GM19099 (cell line): ENCODE data around the gene ARID1A.
A peak's percentile ranks its signal among the peaks of the same experiment; 100 is the strongest.

ENCODE experiments used
- POLR2A ChIP-seq: IDR thresholded peaks from 3 replicates; pipeline ENCODE4 v1.6.1; 2011; ENCODE audit warnings: low read depth; ENCODE audit not compliant: insufficient read length; ENCODE audit errors: extremely low read depth

ARID1A gene

GRCh38 chr1:26811708-26812107 lies 115.9 kb downstream of the ARID1A start:
- no peak for TF ChIP-seq POLR2A

GRCh38 chr1:26814377-26814776 lies 118.6 kb downstream of the ARID1A start:
- TF ChIP-seq POLR2A = no peak

GRCh38 chr1:26814893-26815292 lies 119.1 kb downstream of the ARID1A start:
- no peak for TF ChIP-seq POLR2A

- TF ChIP-seq POLR2A = no peak
Observed at GRCh38 chr1:26820784-26821269, 125.0 kb downstream of the ARID1A start.

- TF ChIP-seq POLR2A = no peak
Observed at GRCh38 chr1:26822737-26823395, 127.1 kb downstream of the ARID1A start.

- TF ChIP-seq POLR2A = no peak
Observed at GRCh38 chr1:26824731-26825130, 128.9 kb downstream of the ARID1A start.

- TF ChIP-seq POLR2A = peak; percentile 85
Observed at GRCh38 chr1:26826261-26827105, 130.7 kb downstream of the ARID1A start, which contains the start of gene ZDHHC18. ZDHHC18 (plus strand) TSS chr1:26826688; CDS start chr1:26826805, 117 bp downstream.

- no peak for TF ChIP-seq POLR2A
Observed at GRCh38 chr1:26827106-26827604, 131.3 kb downstream of the ARID1A start.

- no peak for TF ChIP-seq POLR2A
Observed at GRCh38 chr1:26827663-26828062, 131.8 kb downstream of the ARID1A start.

- TF ChIP-seq POLR2A = no peak
Observed at GRCh38 chr1:26828411-26828991, 132.7 kb downstream of the ARID1A start.

GRCh38 chr1:26829184-26829911 lies 133.5 kb downstream of the ARID1A start:
- no peak for TF ChIP-seq POLR2A

GRCh38 chr1:26831059-26831458 lies 135.2 kb downstream of the ARID1A start:
- no peak for TF ChIP-seq POLR2A
